Upper lobe of left lung (tissue), 4 donors: ENCODE data around the gene DLX5.

Experiments used
- CTCF ChIP-seq, 6 experiments: fragments of 450-650 bp in 4 of 6; fragments of 200-600 bp in 2 of 6; sonication (generic) in 2 of 6; IDR thresholded peaks; one replicate each; pipeline ENCODE4 v1.5.1; 2016 to 2019; ENCODE audit warnings: antibody characterized with exemption in 6 of 6
- EP300 ChIP-seq, 4 donors: sonication (generic); formaldehyde crosslinking; IDR thresholded peaks; one replicate each; pipeline ENCODE4 v1.5.1; 2017; ENCODE audit warnings: antibody characterized with exemption in 4 of 4, control low read depth in 2 of 4
- POLR2AphosphoS5 ChIP-seq, 2 donors: sonication (generic); formaldehyde crosslinking; IDR thresholded peaks; one replicate each; pipeline ENCODE4 v1.5.1; 2017; ENCODE audit warnings: antibody characterized with exemption in 2 of 2

GRCh38 chr7:97016381-97017191 lies 8.0 kb downstream of the DLX5 start:
- TF ChIP-seq CTCF (IDR thresholded peaks at IDR 0.05) (no peak), POLR2AphosphoS5 (IDR thresholded peaks at IDR 0.05) (no peak), EP300 (IDR thresholded peaks at IDR 0.05) (no peak)
